Measurements from ENCODE around the gene HEY2.

GRCh38 chr6:125791151-125791819 is 41.9 kb downstream of the HEY2 start:
- TF ChIP-seq SIRT6 (IDR thresholded peaks at IDR 0.05; ENCODE audit: low read length) = no peak
- TF ChIP-seq ZNF274 (IDR thresholded peaks at IDR 0.05; ENCODE audit: borderline replicate concordance, extremely low read depth, low read length) = no peak
- no peak for TF ChIP-seq POLR2A (IDR thresholded peaks at IDR 0.05; ENCODE audit: control extremely low read depth in 1 of 2, low read depth in 2 of 2, low read length in 2 of 2)
- peak; percentile 41 to 73 (median 66) for TF ChIP-seq CTCF (IDR thresholded peaks at IDR 0.05; ENCODE audit: control extremely low read depth in 1 of 3, insufficient read depth in 1 of 3, low read depth in 1 of 3, low read length in 3 of 3)
- no peak for TF ChIP-seq CEBPB (IDR thresholded peaks at IDR 0.05; ENCODE audit: low read depth, low read length)
- no peak for TF ChIP-seq GABPA (IDR thresholded peaks at IDR 0.05; ENCODE audit: borderline replicate concordance, insufficient read depth, low read length)
- no peak for TF ChIP-seq NANOG (IDR thresholded peaks at IDR 0.05; ENCODE audit: insufficient read depth, low read depth, low read length, poor library complexity, severe bottlenecking)
- TF ChIP-seq HDAC6 (IDR thresholded peaks at IDR 0.05; ENCODE audit: low read depth, low read length) = no peak
- no peak for TF ChIP-seq EZH2 (IDR thresholded peaks at IDR 0.05; ENCODE audit: low read depth, low read length, severe bottlenecking)

All from H1 (cell line).